H9 (cell line): ENCODE results near the gene EXD1. TPM values are rescaled to one million over a fixed set of nuclear protein-coding genes. Genes with fewer than 3 reads are reported as not detected.

Source experiments
- DNase-seq: peaks from one replicate; pipeline ENCODE4 v3.0.0-alpha.2; 2017
- H2AFZ ChIP-seq: one replicate; pipeline ENCODE4 v1.6.1; 2013; ENCODE audit warnings: mild to moderate bottlenecking, low read length, control low read depth, moderate library complexity
- H2AK5ac ChIP-seq: 2 replicates; pipeline ENCODE4 v1.6.1; 2013; ENCODE audit warnings: low read length, control low read depth, mixed read lengths; ENCODE audit not compliant: insufficient read length
- H2BK120ac ChIP-seq: one replicate; pipeline ENCODE4 v1.6.1; 2013; ENCODE audit warnings: low read depth, mild to moderate bottlenecking, low read length, control low read depth, inconsistent platforms; ENCODE audit not compliant: poor library complexity, severe bottlenecking
- H2BK12ac ChIP-seq: 2 replicates; pipeline ENCODE4 v1.6.1; 2013; ENCODE audit warnings: low read length, control low read depth, mixed read lengths, low read depth; ENCODE audit not compliant: insufficient read length
- H2BK15ac ChIP-seq: 2 replicates; pipeline ENCODE4 v1.6.1; 2013; ENCODE audit warnings: low read depth, low read length, control low read depth
- H2BK20ac ChIP-seq: one replicate; pipeline ENCODE4 v1.6.1; 2013; ENCODE audit warnings: low read depth, mild to moderate bottlenecking, low read length, control low read depth, inconsistent platforms; ENCODE audit not compliant: poor library complexity, severe bottlenecking
- H2BK5ac ChIP-seq: 2 replicates; pipeline ENCODE4 v1.6.1; 2013; ENCODE audit warnings: low read length, control low read depth, mixed read lengths; ENCODE audit not compliant: insufficient read length
- H3K14ac ChIP-seq: 2 replicates; pipeline ENCODE4 v1.6.1; 2013; ENCODE audit warnings: low read length, control low read depth; ENCODE audit not compliant: insufficient read depth
- H3K18ac ChIP-seq: 2 replicates; pipeline ENCODE4 v1.6.1; 2013; ENCODE audit warnings: low read depth, mild to moderate bottlenecking, mixed read lengths, low read length, control low read depth; ENCODE audit not compliant: insufficient read length
- H3K23ac ChIP-seq: 2 replicates; pipeline ENCODE4 v1.6.1; 2013; ENCODE audit warnings: low read length, control low read depth, mixed read lengths, low read depth; ENCODE audit not compliant: insufficient read length
- H3K23me2 ChIP-seq: 2 replicates; pipeline ENCODE4 v1.6.1; 2013; ENCODE audit warnings: low read depth, mild to moderate bottlenecking, mixed read lengths, low read length, control low read depth; ENCODE audit not compliant: insufficient read length, poor library complexity, severe bottlenecking
- H3K27ac ChIP-seq: 2 replicates; pipeline ENCODE4 v1.5.1; 2013; ENCODE audit warnings: low read length, control low read depth, mixed read lengths, low read depth; ENCODE audit not compliant: insufficient read length
- H3K27me3 ChIP-seq: 2 replicates; pipeline ENCODE4 v1.6.1; 2013; ENCODE audit warnings: low read length, control low read depth, inconsistent platforms; ENCODE audit not compliant: insufficient read depth
- H3K4ac ChIP-seq: 2 replicates; pipeline ENCODE4 v1.6.1; 2013; ENCODE audit warnings: low read depth, mild to moderate bottlenecking, control low read depth, inconsistent platforms, low read length, moderate library complexity
- H3K4me1 ChIP-seq: 2 replicates; pipeline ENCODE4 v1.6.1; 2013; ENCODE audit warnings: low read length, control low read depth, inconsistent platforms; ENCODE audit not compliant: insufficient read depth
- H3K4me2 ChIP-seq: 2 replicates; pipeline ENCODE4 v1.6.1; 2013; ENCODE audit warnings: low read length, control low read depth, mixed read lengths; ENCODE audit not compliant: insufficient read length, insufficient read depth
- H3K56ac ChIP-seq: 2 replicates; pipeline ENCODE4 v1.6.1; 2013; ENCODE audit warnings: low read depth, mild to moderate bottlenecking, mixed read lengths, low read length, control low read depth; ENCODE audit not compliant: insufficient read length
- H3K79me1 ChIP-seq: 2 replicates; pipeline ENCODE4 v1.6.1; 2013; ENCODE audit warnings: low read depth, mild to moderate bottlenecking, moderate library complexity, low read length, control low read depth, inconsistent platforms; ENCODE audit not compliant: insufficient read depth, poor library complexity, severe bottlenecking
- H3K79me2 ChIP-seq: 2 replicates; pipeline ENCODE4 v1.6.1; 2013; ENCODE audit warnings: low read length, control low read depth, inconsistent platforms; ENCODE audit not compliant: insufficient read depth
- H3K9ac ChIP-seq: 2 replicates; pipeline ENCODE4 v1.6.1; 2013; ENCODE audit warnings: low read length, control low read depth, mixed read lengths; ENCODE audit not compliant: insufficient read length; ENCODE audit errors: extremely low read depth
- H3K9me3 ChIP-seq: one replicate; pipeline ENCODE4 v1.6.1; 2013; ENCODE audit warnings: low read depth, low read length, inconsistent platforms; ENCODE audit not compliant: control insufficient read depth
- H3T11ph ChIP-seq: one replicate; pipeline ENCODE4 v1.6.1; 2013; ENCODE audit warnings: mild to moderate bottlenecking, low read length, control low read depth, inconsistent platforms
- H4K20me1 ChIP-seq: one replicate; pipeline ENCODE4 v1.6.1; 2013; ENCODE audit not compliant: control insufficient read depth, insufficient read length, insufficient read depth
- H4K5ac ChIP-seq: 2 replicates; pipeline ENCODE4 v1.6.1; 2013; ENCODE audit warnings: low read depth, mild to moderate bottlenecking, mixed read lengths, low read length, control low read depth; ENCODE audit not compliant: insufficient read length
- H4K8ac ChIP-seq: replicated peaks from 2 replicates; pipeline ENCODE4 v1.6.1; 2013; ENCODE audit warnings: low read length, control low read depth, mixed read lengths, low read depth; ENCODE audit not compliant: insufficient read length
- H4K91ac ChIP-seq: 2 replicates; pipeline ENCODE4 v1.6.1; 2013; ENCODE audit warnings: low read depth, mild to moderate bottlenecking, moderate library complexity, mixed read lengths, low read length, control low read depth; ENCODE audit not compliant: insufficient read length
- H3K27ac Mint-ChIP-seq, 3 experiments: 2 replicates in 2 of 3; 3 replicates in 1 of 3; pipeline ENCODE4 v1.8.0; 2020 to 2021; ENCODE audit warnings: mixed read lengths in 3 of 3, mild to moderate bottlenecking in 1 of 3, moderate library complexity in 1 of 3
- H3K27me3 Mint-ChIP-seq: 2 replicates; pipeline ENCODE4 v1.8.0; 2021; ENCODE audit warnings: low read depth, mild to moderate bottlenecking, moderate library complexity, mixed read lengths
- H3K36me3 Mint-ChIP-seq, 3 experiments: 2 replicates in 2 of 3; 3 replicates in 1 of 3; pipeline ENCODE4 v1.8.0; 2020 to 2021; ENCODE audit warnings: low read depth in 3 of 3, mixed read lengths in 3 of 3; ENCODE audit not compliant: insufficient read depth in 1 of 3
- H3K4me1 Mint-ChIP-seq, 2 experiments: 2 replicates each; pipeline ENCODE4 v1.8.0; 2020; ENCODE audit warnings: mixed read lengths in 2 of 2
- H3K4me3 Mint-ChIP-seq, 2 experiments: 2 replicates in 1 of 2; 3 replicates in 1 of 2; pipeline ENCODE4 v1.8.0; 2020 to 2021; ENCODE audit warnings: mild to moderate bottlenecking in 2 of 2, mixed read lengths in 2 of 2, moderate library complexity in 1 of 2
- H3K9me3 Mint-ChIP-seq, 2 experiments: 2 replicates in 1 of 2; 3 replicates in 1 of 2; pipeline ENCODE4 v1.8.0; 2020; ENCODE audit warnings: mild to moderate bottlenecking in 2 of 2, mixed read lengths in 2 of 2, moderate library complexity in 1 of 2
- WGBS: extraction: QIAGEN DNeasy Blood & Tissue Kit; methylation state at CpG from one replicate; pipeline ENCODE4 v1.1.7; 2013; ENCODE audit warnings: missing lambda C conversion rate, low lambda C conversion rate, mixed read lengths; ENCODE audit not compliant: insufficient read length; ENCODE audit errors: extremely low coverage; 5-methylcytosine and 5-hydroxymethylcytosine counted together
- total RNA-seq: library from RNA; stranded (reverse); gene quantifications from 2 replicates; pipeline ENCODE4 v1.2.1, GENCODE V29; 2021
- TF ChIP-seq, protein P1 (sequence below): fragments of 200-600 bp; sonication (generic); conservative IDR thresholded peaks from 3 replicates; pipeline ENCODE4 v1.8.0; 2021; ENCODE audit warnings: antibody characterized with exemption, mild to moderate bottlenecking

EXD1 gene
- total RNA-seq, 1 experiment from 2014 or later: not detected

DNA sequence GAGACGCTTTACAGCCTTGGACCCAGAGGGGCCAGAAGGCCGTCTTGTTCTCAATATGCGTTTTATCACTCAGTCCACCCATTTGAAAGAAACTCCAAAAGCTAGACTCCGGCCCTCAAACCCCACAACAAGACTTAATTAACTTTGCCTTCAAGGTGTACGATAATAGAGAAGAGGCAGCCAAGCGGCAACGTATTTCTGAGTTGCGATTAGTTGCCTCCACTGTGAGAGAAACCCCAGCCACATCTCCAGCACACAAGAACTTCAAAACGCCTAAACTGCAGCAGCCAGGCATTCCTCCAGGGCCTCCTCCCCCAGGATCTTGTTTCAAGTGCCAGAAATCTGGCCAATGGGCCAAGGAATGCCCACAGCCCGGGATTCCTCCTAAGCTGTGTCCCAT is 97.1 kb downstream of the EXD1 start:
- no peak overlapping the region for H3K27ac Mint-ChIP-seq
- Histone ChIP-seq H3K56ac (no peak overlapping the region), H3K4me1 (no peaks in the 10 kb centered on the region), H3K18ac (no peak overlapping the region), H2BK12ac (no peak overlapping the region), H2BK20ac (no peak overlapping the region), H2BK5ac (no peak overlapping the region), H4K5ac (no peak overlapping the region), H3K79me1 (no peaks in the 10 kb centered on the region), H3K23me2 (no peaks in the 10 kb centered on the region), H4K8ac (no peak overlapping the region), H3K9ac (no peak overlapping the region), H3K14ac (no peak overlapping the region), H3K4ac (no peak overlapping the region), H3K27ac (no peak overlapping the region), H2BK15ac (no peak overlapping the region), H3K4me2 (no peak overlapping the region), H4K20me1 (no peaks in the 10 kb centered on the region), H3K27me3 (no peaks in the 10 kb centered on the region), H2AFZ (no peak overlapping the region), H4K91ac (no peak overlapping the region), H3K23ac (no peak overlapping the region), H3K79me2 (no peaks in the 10 kb centered on the region), H3T11ph (no peak overlapping the region), H2AK5ac (no peak overlapping the region), H3K9me3 (no peaks in the 10 kb centered on the region), H2BK120ac (no peak overlapping the region)
- H3K27me3 Mint-ChIP-seq: peaks cover 9% of the 10 kb centered on the region
- no CpG with 5 or more reads among the region's 10 CpGs for WGBS
- TF ChIP-seq, protein P1, sequence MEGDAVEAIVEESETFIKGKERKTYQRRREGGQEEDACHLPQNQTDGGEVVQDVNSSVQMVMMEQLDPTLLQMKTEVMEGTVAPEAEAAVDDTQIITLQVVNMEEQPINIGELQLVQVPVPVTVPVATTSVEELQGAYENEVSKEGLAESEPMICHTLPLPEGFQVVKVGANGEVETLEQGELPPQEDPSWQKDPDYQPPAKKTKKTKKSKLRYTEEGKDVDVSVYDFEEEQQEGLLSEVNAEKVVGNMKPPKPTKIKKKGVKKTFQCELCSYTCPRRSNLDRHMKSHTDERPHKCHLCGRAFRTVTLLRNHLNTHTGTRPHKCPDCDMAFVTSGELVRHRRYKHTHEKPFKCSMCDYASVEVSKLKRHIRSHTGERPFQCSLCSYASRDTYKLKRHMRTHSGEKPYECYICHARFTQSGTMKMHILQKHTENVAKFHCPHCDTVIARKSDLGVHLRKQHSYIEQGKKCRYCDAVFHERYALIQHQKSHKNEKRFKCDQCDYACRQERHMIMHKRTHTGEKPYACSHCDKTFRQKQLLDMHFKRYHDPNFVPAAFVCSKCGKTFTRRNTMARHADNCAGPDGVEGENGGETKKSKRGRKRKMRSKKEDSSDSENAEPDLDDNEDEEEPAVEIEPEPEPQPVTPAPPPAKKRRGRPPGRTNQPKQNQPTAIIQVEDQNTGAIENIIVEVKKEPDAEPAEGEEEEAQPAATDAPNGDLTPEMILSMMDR: no peak
- H3K9me3 Mint-ChIP-seq: peaks cover 11 to 12% of the 10 kb centered on the region in 2 experiments; a peak in 2 of 5 replicates
- DNase-seq: no peak
- no peak overlapping the region for H3K4me3 Mint-ChIP-seq
- no peaks in the 10 kb centered on the region; a peak in 1 of 7 replicates for H3K36me3 Mint-ChIP-seq
- peaks cover 0 to 2% of the 10 kb centered on the region in 2 experiments; a peak in 1 of 4 replicates for H3K4me1 Mint-ChIP-seq

Other genes with a start within 250 kb of the EXD1 start
- gene INO80, start 114.5 kb downstream of the EXD1 start, total RNA-seq: 25.6 and 29.2 TPM in 2 replicates
- 87.0 and 97.7 TPM in 2 replicates for gene CHP1, start 511 bp upstream of the EXD1 start, total RNA-seq
- gene OIP5, start 101.8 kb upstream of the EXD1 start, total RNA-seq: 30.9 and 33.3 TPM in 2 replicates
- gene NUSAP1, start 102.1 kb upstream of the EXD1 start, total RNA-seq: 157 and 158 TPM in 2 replicates
- 15.5 and 17.3 TPM in 2 replicates for gene NDUFAF1, start 171.7 kb upstream of the EXD1 start, total RNA-seq
- gene RTF1, start 186.3 kb upstream of the EXD1 start, total RNA-seq: 45.7 and 49.5 TPM in 2 replicates